ENCODE measurements around the gene PSMB9. TPM values are rescaled to one million over a fixed set of nuclear protein-coding genes. Genes with fewer than 3 reads are reported as not detected.

The PSMB9 gene
- total RNA-seq, 1 donor: 20.3 TPM

- no peak for TF ChIP-seq CTCF (IDR thresholded peaks at IDR 0.05; ENCODE audit: extremely low read depth, low read depth, low read length)
- no peaks in the 10 kb centered on the region for H4K20me1 ChIP-seq (ENCODE audit: insufficient read depth, low read length)
- peaks cover 12% of the 10 kb centered on the region for H3K4me1 ChIP-seq (ENCODE audit: insufficient read depth, low read length)
- peak; percentile 98 for DNase-seq (ENCODE audit: insufficient read length, low spot score, missing footprints)
- peak within 1 kb of the TSS; percentile 95 for H2AFZ ChIP-seq (ENCODE audit: low read length)
- peak within 1 kb of the TSS; percentile 94 for H3K4me2 ChIP-seq (ENCODE audit: insufficient read depth, low read length)
- peaks cover 23% of the 10 kb centered on the region for H3K79me2 ChIP-seq (ENCODE audit: insufficient read depth, low read length)
- peak within 1 kb of the TSS; percentile 93 for H3K4me3 ChIP-seq (ENCODE audit: insufficient read depth, low read length)
- peak within 1 kb of the TSS; percentile 98 for H3K27ac ChIP-seq (ENCODE audit: low read depth, low read length)
- peaks cover 57% of the 10 kb centered on the region for H3K36me3 ChIP-seq (ENCODE audit: insufficient read depth, low read length)
- no peaks in the 10 kb centered on the region for H3K9me3 ChIP-seq (ENCODE audit: low read depth, low read length)
- H3K27me3 ChIP-seq (ENCODE audit: insufficient read depth, low read length): no peaks in the 10 kb centered on the region
Measured at GRCh38 chr6:32843979-32844838, 9.8 kb upstream of the PSMB9 start, which contains the start of gene PSMB8. TSS of gene PSMB8 (minus strand) at chr6:32844047. CDS start at chr6:32843996, 51 bp downstream.

- H3K36me3 ChIP-seq (ENCODE audit: insufficient read depth, low read length): peaks cover 60% of the 10 kb centered on the region
Measured at GRCh38 chr6:32844839-32845383, 9.1 kb upstream of the PSMB9 start.

GRCh38 chr6:32845384-32845884 is 8.6 kb upstream of the PSMB9 start:
- DNase-seq (ENCODE audit: insufficient read length, low spot score, missing footprints): no peak
- Histone ChIP-seq H3K4me2 (ENCODE audit: insufficient read depth, low read length) (no peak overlapping the region), H4K20me1 (ENCODE audit: insufficient read depth, low read length) (no peaks in the 10 kb centered on the region), H3K27me3 (ENCODE audit: insufficient read depth, low read length) (no peaks in the 10 kb centered on the region), H2AFZ (ENCODE audit: low read length) (no peak overlapping the region), H3K27ac (ENCODE audit: low read depth, low read length) (no peak overlapping the region), H3K9me3 (ENCODE audit: low read depth, low read length) (no peaks in the 10 kb centered on the region), H3K79me2 (ENCODE audit: insufficient read depth, low read length) (peaks cover 23% of the 10 kb centered on the region), H3K4me3 (ENCODE audit: insufficient read depth, low read length) (no peak overlapping the region), H3K4me1 (ENCODE audit: insufficient read depth, low read length) (peaks cover 12% of the 10 kb centered on the region), H3K36me3 (ENCODE audit: insufficient read depth, low read length) (peaks cover 66% of the 10 kb centered on the region)
- no peak for TF ChIP-seq CTCF (IDR thresholded peaks at IDR 0.05; ENCODE audit: extremely low read depth, low read depth, low read length)

More at GRCh38 chr6:32844839-32845383, 9.1 kb upstream of the PSMB9 start:
- H4K20me1 ChIP-seq (ENCODE audit: insufficient read depth, low read length): no peaks in the 10 kb centered on the region
- no peak for DNase-seq (ENCODE audit: insufficient read length, low spot score, missing footprints)
- H3K79me2 ChIP-seq (ENCODE audit: insufficient read depth, low read length): peaks cover 23% of the 10 kb centered on the region
- peak overlapping the region; percentile 98 for H3K27ac ChIP-seq (ENCODE audit: low read depth, low read length)
- H2AFZ ChIP-seq (ENCODE audit: low read length): peak overlapping the region; percentile 95
- TF ChIP-seq CTCF (IDR thresholded peaks at IDR 0.05; ENCODE audit: extremely low read depth, low read depth, low read length): no peak
- H3K9me3 ChIP-seq (ENCODE audit: low read depth, low read length): no peaks in the 10 kb centered on the region
- H3K4me1 ChIP-seq (ENCODE audit: insufficient read depth, low read length): peaks cover 12% of the 10 kb centered on the region
- peak overlapping the region; percentile 93 for H3K4me3 ChIP-seq (ENCODE audit: insufficient read depth, low read length)
- H3K4me2 ChIP-seq (ENCODE audit: insufficient read depth, low read length): peak overlapping the region; percentile 94
- no peaks in the 10 kb centered on the region for H3K27me3 ChIP-seq (ENCODE audit: insufficient read depth, low read length)

- H2AFZ ChIP-seq (ENCODE audit: low read length): no peak overlapping the region
- no peaks in the 10 kb centered on the region for H4K20me1 ChIP-seq (ENCODE audit: insufficient read depth, low read length)
- no peak for TF ChIP-seq CTCF (IDR thresholded peaks at IDR 0.05; ENCODE audit: extremely low read depth, low read depth, low read length)
- no peak overlapping the region for H3K4me2 ChIP-seq (ENCODE audit: insufficient read depth, low read length)
- H3K27ac ChIP-seq (ENCODE audit: low read depth, low read length): no peak overlapping the region
- H3K79me2 ChIP-seq (ENCODE audit: insufficient read depth, low read length): peaks cover 35% of the 10 kb centered on the region
- H3K9me3 ChIP-seq (ENCODE audit: low read depth, low read length): no peaks in the 10 kb centered on the region
- no peak for DNase-seq (ENCODE audit: insufficient read length, low spot score, missing footprints)
- H3K36me3 ChIP-seq (ENCODE audit: insufficient read depth, low read length): peaks cover 65% of the 10 kb centered on the region
- H3K4me3 ChIP-seq (ENCODE audit: insufficient read depth, low read length): no peak overlapping the region
- H3K4me1 ChIP-seq (ENCODE audit: insufficient read depth, low read length): peaks cover 15% of the 10 kb centered on the region
- no peaks in the 10 kb centered on the region for H3K27me3 ChIP-seq (ENCODE audit: insufficient read depth, low read length)
Measured at GRCh38 chr6:32847004-32847403, 7.0 kb upstream of the PSMB9 start.
